Stimulated activated CD8-positive, alpha-beta memory T cell treated with anti-CD3 and anti-CD28 coated beads, Interleukin-4, amount 100 ng/mL, for 1 hour (primary cell): ENCODE data around the gene SMAD3.

Experiments used
- DNase-seq, 2 donors: peaks; one replicate each; pipeline ENCODE4 v3.0.0-alpha.2; 2020; ENCODE audit warnings: low read depth in 2 of 2, low spot score in 1 of 2

Gene SMAD3

DNA sequence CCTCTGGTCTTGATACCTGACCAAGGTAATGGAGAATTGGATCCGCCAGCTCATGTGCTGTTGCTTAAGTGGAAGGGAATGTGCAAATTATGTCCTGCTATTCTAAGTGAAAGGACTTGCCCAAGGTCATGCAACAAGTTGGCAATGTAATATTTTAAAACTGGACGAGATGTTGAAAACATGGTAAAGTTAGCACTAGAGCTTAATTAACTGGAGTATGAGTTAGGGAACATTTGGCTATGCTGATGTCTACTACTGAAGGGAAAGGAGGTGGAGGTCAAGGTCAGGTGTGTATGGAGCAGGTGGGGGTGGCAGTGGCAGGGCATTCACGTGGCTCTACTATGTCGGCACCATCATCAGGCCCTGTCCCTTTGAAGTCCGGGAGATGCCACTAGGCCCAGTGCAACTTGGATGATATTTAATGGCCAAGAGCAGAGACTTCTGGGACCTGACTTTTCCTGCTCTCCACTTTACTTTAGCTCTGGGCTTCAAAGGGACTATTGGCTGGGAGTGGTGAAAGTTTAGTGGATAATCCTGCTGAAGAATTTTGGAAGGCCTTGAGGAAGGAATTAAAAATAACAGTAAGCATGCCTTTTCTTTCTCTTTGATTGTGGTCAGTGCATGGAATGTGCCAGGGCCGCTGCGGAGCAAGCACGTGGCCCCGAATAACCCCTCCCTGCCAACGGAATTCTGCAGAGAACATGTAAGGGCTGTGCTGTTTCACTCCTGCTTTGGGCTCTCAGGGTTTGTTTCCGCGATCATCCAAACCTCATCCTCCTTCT, 14.9 kb downstream of the SMAD3 start:
- no peak for DNase-seq

DNA sequence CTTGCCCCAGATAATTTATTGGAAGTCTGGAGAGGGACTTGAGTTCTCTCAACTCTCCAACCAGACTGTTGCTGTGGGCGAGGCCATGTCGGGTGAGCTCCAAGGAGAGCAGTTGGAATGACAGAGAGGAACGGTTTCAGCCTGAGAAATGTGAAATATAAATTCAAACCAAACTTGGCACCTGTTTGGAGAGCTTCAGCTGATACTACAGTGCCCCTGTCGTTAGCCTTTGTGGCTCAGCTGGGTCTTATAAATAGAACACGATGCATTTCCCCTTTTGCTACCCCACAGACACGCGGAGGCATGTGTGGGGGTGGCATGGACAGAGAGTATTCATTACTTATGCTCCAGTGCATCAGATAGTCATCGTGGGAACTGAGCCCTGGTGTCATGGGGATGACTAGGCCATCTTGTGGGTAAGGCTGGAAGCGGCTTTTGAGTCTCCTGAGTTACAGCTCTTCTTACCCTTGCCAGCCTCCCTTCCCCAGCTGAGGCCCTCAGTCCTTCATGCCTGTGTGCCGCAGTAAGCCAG, 15.6 kb downstream of the SMAD3 start:
- no peak for DNase-seq

GRCh38 chr15:67082007-67082536, 16.7 kb downstream of the SMAD3 start:
- DNase-seq = no peak

- no peak for DNase-seq
These were observed 17.8 kb downstream of the SMAD3 start for GRCh38 chr15:67083135-67083762.

DNA sequence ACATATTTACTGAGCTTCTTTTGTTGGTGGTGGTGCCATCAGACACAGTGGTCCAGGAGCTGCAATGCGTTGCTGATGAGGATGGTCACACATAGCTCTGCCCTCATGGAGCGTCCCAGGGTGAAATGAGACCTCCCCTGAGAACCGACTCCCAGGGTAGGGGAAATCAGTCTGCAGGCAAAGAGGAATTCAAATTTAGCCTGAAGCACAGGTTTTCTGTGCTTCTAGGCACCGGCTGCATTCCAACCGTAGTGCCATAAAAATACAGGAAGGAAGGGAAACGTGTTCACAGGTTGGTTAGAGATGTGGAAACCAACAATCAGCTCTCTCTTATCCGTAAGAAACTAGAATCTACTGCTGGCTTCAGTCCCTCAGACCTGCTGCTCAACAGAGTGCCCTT, 19.2 kb downstream of the SMAD3 start:
- no peak for DNase-seq

DNA sequence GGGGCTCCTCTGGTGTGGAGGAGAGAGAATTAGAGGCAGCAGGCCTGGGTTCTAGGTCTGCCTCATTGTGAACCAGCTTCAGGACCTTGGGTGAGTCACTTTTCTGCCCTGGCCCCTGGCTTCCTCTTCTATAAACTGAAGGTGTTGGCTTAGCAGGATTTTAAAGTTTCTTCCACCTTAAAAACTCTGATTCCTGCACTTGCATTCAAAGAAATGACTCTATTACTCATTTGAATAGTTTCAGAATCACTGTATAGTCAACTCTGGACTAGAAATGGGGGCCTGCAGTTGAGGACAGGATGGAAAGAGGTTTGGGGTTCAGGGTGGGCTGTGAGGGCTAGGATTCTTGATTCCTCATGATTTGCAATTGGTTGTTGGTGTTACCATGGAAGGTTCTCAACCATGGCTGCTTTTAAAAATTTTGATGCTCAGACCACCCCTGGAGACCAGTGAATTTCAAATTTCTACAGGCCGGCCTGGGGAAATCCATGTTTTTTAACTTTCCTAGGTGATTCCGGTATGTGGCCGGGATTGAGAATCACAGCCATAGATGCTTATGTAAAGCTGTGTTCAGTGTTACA, 19.9 kb downstream of the SMAD3 start:
- DNase-seq = no peak

DNA sequence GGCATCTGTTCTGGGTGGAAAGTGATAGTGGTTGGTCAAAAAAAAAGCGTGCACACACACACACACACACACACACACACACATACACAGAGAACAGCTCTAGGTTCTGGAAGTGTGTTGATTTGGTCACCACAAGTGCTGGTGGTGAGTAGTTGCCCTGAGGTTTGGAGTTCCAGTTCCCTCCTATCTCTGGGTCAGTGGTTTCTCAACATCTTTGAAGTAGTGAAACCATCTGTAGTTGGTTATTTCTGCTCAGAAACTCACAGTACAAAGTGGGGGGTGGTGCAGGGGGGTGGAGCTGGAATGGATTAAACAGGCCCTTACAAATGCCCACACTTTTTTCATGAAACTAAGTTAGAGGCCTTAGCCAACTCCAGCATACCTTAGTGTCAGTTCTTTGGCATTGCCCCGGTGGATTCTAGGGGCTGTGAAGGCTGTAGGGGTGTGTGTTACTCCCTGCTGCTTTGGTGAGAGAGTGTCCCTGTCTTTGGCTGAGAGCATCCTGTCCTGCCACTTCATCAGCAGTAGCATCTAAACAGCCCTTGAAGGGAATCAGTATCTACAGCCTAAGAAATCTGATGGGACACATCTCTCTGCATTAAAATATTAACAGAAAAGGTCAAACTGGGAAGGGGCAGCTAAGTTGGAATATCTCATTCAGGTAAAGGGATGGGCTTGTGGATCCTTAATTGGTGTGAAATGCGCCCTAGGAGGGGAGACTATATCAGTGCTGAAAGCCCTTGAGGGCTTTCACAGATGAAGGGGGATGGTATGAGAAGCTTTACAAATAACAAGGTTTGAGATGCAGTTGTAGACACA, 20.6 kb downstream of the SMAD3 start:
- DNase-seq = no peak

DNA sequence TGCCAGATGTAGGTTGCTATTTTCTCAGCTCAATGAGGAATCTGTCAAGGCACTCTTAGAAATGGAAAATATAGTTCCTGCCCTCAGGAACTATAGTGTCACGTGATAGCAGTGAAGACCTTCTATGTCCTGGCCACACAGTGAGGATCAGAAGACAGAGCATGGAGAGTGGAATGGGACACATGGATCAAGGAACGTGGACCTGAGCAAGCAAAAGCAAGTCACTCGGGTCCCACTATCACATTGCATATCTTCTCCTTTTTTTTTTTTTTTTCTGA, 21.2 kb downstream of the SMAD3 start:
- no peak for DNase-seq

GRCh38 chr15:67087507-67088172, 22.2 kb downstream of the SMAD3 start:
- DNase-seq = no peak

DNA sequence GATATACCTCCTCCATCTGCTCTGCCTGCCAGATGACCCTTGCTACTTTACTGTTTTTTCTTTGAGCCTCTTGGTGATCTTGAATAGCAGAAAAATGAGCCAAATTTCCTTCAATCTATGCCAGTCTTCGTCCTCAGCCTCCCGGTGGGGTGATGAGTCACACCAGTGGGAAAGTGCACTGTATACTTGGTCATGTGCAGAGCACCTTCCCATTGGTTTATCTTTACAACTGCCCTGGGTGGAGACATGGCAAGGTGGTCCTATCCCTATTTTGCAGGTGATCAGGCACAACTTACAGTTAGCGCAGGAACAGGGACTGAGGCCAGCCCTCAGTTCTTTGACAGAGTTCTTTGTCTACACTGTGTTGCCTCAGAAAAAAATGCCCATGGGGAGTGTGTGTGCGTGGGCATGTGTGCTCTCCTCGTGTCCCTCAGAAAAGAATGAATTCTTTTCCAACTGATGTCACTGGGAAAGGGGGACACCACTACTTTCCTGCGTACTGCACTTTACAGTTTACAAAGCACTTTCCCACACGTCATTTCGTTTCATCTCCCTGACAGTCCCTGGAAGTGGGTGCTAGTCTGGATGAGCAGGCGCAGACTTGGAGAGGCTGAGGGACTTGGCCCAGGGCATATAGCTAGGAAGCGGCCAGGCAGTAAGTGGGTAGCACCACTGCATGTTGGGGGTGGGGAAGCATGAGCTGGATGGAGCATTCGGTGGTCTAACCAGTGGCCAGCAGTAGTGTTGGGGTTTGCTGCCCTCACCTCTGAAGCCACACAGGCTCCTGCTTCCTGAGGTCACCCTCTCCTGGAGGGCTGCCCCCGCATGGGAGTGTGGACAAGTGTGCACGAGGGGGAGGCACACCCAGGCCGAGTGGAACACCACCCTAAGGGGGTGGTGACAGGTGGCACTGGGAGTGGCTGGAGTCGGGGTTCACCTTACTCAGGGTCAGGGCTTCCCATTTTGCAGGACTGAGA, 24.1 kb downstream of the SMAD3 start:
- no peak for DNase-seq

DNA sequence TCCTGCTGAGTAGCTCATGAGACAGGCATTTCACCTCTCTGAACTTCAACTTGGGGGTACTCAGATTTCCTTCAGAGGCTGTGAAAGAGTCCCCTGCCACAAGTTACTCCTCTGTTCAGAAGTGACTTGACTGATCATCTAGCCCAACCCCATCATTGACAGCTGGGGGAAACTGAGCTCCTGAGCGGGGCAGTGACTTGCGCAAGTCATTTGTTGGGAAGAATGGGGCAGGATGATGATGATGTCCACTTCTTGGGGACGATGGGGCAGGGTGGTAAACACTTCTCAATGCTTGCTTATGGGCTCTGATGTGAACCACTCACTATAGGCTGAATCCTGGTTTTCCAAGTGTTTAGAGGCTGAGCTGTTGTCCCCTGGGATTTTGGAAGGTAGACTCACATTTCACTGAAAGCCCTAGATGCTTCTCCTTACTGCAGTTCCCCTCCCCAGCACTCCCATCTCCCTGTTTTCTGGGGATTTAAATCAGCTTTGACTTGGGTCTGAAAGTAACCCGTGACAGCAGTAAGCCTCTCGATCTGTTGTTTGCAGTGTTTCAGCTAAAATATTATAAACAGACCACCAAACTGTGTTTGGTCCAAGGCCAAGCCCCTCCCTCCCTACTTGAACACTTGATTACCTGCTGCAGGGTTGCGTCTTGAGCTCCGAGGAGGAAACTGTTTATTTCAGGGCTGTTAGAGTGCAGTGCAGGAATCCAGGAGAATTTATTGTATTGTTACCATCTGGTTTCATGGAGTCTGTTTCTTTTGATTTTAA, 25.1 kb downstream of the SMAD3 start:
- no peak for DNase-seq

DNA sequence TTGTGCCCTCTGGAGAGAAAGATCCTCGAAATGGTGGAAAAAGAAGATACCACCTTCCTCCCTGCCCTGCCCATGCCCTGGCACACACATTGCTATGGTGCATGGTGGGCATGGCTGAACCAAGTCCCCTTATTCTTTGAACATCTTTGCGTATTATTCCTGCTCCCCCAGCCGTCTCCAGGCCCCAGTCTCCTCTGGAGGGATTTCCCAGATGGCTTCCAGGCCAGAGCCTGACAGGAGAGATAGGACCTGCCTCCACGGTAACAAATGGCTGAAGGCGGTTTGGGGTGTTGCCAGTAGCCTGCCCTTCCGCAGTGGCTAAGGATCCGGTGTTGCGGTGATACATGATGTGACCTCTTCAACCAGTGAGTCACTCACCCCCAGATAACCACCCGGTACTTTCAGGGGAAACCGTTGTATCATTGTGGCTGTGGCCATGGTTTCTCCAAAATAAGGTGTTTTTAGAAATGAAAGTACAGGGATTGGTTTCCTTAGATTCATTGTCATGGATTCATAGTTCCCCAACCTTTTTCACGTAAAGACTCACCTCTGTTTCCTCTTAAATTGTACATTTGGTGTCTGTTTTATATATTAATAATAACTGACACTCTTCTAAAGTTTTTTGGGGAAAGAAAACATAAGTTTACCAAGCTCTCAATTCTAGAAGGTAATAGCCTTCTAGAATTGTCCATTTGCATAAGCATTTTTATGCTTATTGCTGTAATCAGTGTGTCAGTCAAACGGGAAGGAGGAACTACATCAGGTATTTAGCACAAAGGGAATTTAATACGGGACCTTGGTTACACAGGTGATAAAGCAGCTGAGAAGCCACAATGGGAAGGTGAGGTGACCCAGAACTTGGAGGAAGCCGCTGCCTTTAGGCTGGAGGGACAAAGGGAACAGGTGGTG, 25.9 kb downstream of the SMAD3 start:
- DNase-seq = peak; percentile 42 to 50

GRCh38 chr15:67091980-67092677, 26.7 kb downstream of the SMAD3 start:
- DNase-seq = no peak

GRCh38 chr15:67092752-67093503, 27.5 kb downstream of the SMAD3 start:
- no peak for DNase-seq

DNA sequence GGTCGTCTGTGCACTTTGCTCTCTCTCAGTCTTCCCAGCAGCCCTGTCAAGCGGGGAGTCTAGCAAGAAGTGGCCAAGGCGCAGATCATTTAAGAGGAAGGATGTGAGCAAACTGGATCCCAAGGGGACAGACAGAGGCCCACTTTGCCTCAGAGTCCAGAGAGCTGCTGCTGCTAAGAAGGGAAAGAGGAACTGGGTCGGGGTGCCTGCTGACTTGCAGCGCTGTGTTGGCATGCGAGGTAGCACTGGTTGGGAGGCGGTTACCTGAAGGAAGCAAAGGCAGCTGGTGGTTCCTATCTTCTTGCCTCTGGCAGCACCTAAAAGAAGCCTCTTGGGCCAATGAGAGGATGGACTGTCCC, 28.1 kb downstream of the SMAD3 start:
- DNase-seq = no peak

GRCh38 chr15:67094001-67094826, 28.8 kb downstream of the SMAD3 start:
- no peak for DNase-seq
